SK-N-SH (cell line): ENCODE results near the gene LAMP5. TPM values are rescaled to one million over a fixed set of nuclear protein-coding genes. Genes with fewer than 3 reads are reported as not detected.

ENCODE experiments used
- CTCF ChIA-PET: fragments of 300-600, 350-600 bp; formaldehyde crosslinking; extraction: SDS; loops from one replicate; lab custom pipeline; 2021; lab: Yijun Ruan, JAX
- POLR2A ChIA-PET: fragments of 350-600 bp; sonication (Branson Sonifier 250); formaldehyde crosslinking; extraction: SDS; loops from one replicate; lab custom pipeline; 2020; ENCODE audit warnings: antibody characterized with exemption, inconsistent platforms; lab: Yijun Ruan, JAX
- DNase-seq: peaks from one replicate; pipeline ENCODE4 v3.0.0; 2012
- H2AFZ ChIP-seq: fragments of 200-600 bp; sonication (generic); 2 replicates; pipeline ENCODE4 v1.8.1; 2016; ENCODE audit warnings: antibody characterized with exemption, mild to moderate bottlenecking, low read depth
- H3F3A ChIP-seq: fragments of 200-600 bp; sonication (generic); replicated peaks from 2 replicates; pipeline ENCODE3; 2016; ENCODE audit warnings: antibody characterized with exemption, mild to moderate bottlenecking; ENCODE audit not compliant: insufficient read depth
- H3K27ac ChIP-seq, 2 experiments: fragments of 200-500 bp in 1 of 2; fragments of 200-600 bp in 1 of 2; sonication (Bioruptor generic) in 1 of 2; sonication (generic), shearing (Covaris generic) in 1 of 2; 2 replicates each; pipeline versions ENCODE4 v1.5.1 to v1.6.1; 2014 to 2016; ENCODE audit warnings: low read depth in 2 of 2, inconsistent platforms in 1 of 2, low read length in 1 of 2, mild to moderate bottlenecking in 1 of 2, mixed read lengths in 1 of 2
- H3K27me3 ChIP-seq: fragments of 200-600 bp; sonication (generic), shearing (Covaris generic); 2 replicates; pipeline ENCODE4 v1.6.1; 2016; ENCODE audit warnings: mixed run types; ENCODE audit not compliant: insufficient read depth
- H3K36me3 ChIP-seq, 2 experiments: fragments of 200-500 bp in 1 of 2; fragments of 200-600 bp in 1 of 2; sonication (Bioruptor generic) in 1 of 2; sonication (generic) in 1 of 2; replicated peaks in 1 of 2; 2 replicates each; pipeline versions ENCODE3 to v1.5.1; 2014 to 2016; ENCODE audit warnings: low read length in 1 of 2, mild to moderate bottlenecking in 1 of 2; ENCODE audit not compliant: insufficient read depth in 2 of 2, control insufficient read depth in 1 of 2
- H3K4me1 ChIP-seq, 2 experiments: fragments of 200-500 bp in 1 of 2; fragments of 200-600 bp in 1 of 2; sonication (Bioruptor generic) in 1 of 2; sonication (generic), shearing (Covaris generic) in 1 of 2; 2 replicates each; pipeline versions ENCODE4 v1.5.1 to v1.6.1; 2014 to 2016; ENCODE audit warnings: low read depth in 1 of 2, low read length in 1 of 2, mixed run types in 1 of 2; ENCODE audit not compliant: insufficient read depth in 2 of 2, control insufficient read depth in 1 of 2
- H3K4me2 ChIP-seq: fragments of 200-600 bp; sonication (generic), shearing (Covaris generic); 2 replicates; pipeline ENCODE4 v1.6.1; 2017; ENCODE audit warnings: mixed run types
- H3K4me3 ChIP-seq, 2 experiments: fragments of 200-500 bp in 1 of 2; fragments of 200-600 bp in 1 of 2; sonication (Bioruptor generic) in 1 of 2; sonication (generic), shearing (Covaris generic) in 1 of 2; 2 replicates each; pipeline versions ENCODE4 v1.5.1 to v1.8.1; 2014 to 2016; ENCODE audit warnings: low read depth in 2 of 2, inconsistent platforms in 1 of 2, low read length in 1 of 2, mild to moderate bottlenecking in 1 of 2, mixed read lengths in 1 of 2, moderate library complexity in 1 of 2
- H3K79me2 ChIP-seq: fragments of 200-600 bp; sonication (generic); 2 replicates; pipeline ENCODE4 v1.8.1; 2017; ENCODE audit warnings: mild to moderate bottlenecking; ENCODE audit not compliant: insufficient read depth
- H3K9ac ChIP-seq: fragments of 200-600 bp; sonication (generic); 2 replicates; pipeline ENCODE4 v1.6.1; 2017; ENCODE audit warnings: mixed run types
- H3K9me2 ChIP-seq: fragments of 200-600 bp; sonication (generic); 2 replicates; pipeline ENCODE4 v1.6.1; 2017; ENCODE audit warnings: mixed run types
- H3K9me3 ChIP-seq: fragments of 200-600 bp; sonication (generic); 2 replicates; pipeline ENCODE4 v1.6.1; 2017; ENCODE audit warnings: mixed run types, mild to moderate bottlenecking, moderate library complexity
- H4K20me1 ChIP-seq: fragments of 200-600 bp; sonication (generic); 2 replicates; pipeline ENCODE4 v1.6.1; 2017; ENCODE audit warnings: mild to moderate bottlenecking, mixed run types; ENCODE audit not compliant: insufficient read depth
- ELF1 ChIP-seq: IDR thresholded peaks from 2 replicates; pipeline ENCODE4 v1.4.0; 2012
- EP300 ChIP-seq, 2 experiments: IDR thresholded peaks; 2 replicates each; pipeline versions ENCODE4 v1.4.0 to v1.6.1; 2012; ENCODE audit warnings: borderline replicate concordance in 1 of 2, low read depth in 1 of 2, low read length in 1 of 2
- FOSL2 ChIP-seq: IDR thresholded peaks from 2 replicates; pipeline ENCODE4 v1.4.0; 2012; ENCODE audit warnings: low read depth, mild to moderate bottlenecking, moderate library complexity, borderline replicate concordance
- FOXM1 ChIP-seq: IDR thresholded peaks from 2 replicates; pipeline ENCODE4 v1.4.0; 2012; ENCODE audit warnings: low read depth, mild to moderate bottlenecking
- GABPA ChIP-seq: IDR thresholded peaks from 2 replicates; pipeline ENCODE4 v1.4.0; 2012; ENCODE audit warnings: low read depth, mild to moderate bottlenecking
- GATA2 ChIP-seq: sonication (generic); formaldehyde crosslinking; IDR thresholded peaks from 2 replicates; pipeline ENCODE4 v1.5.0; 2020; ENCODE audit warnings: mild to moderate bottlenecking, missing genetic modification reagents
- IRF3 ChIP-seq: fragments of 150-350 bp; IDR thresholded peaks from 2 replicates; pipeline ENCODE4 v1.6.1; 2016; ENCODE audit warnings: mild to moderate bottlenecking, low read depth, low read length
- JUND ChIP-seq: IDR thresholded peaks from 2 replicates; pipeline ENCODE4 v1.4.0; 2012
- MEF2A ChIP-seq: IDR thresholded peaks from 2 replicates; pipeline ENCODE4 v1.4.0; 2012; ENCODE audit warnings: low read depth, borderline replicate concordance
- MXI1 ChIP-seq: IDR thresholded peaks from 2 replicates; pipeline ENCODE4 v1.6.1; 2012; ENCODE audit warnings: mild to moderate bottlenecking, low read depth, low read length, improper control_type of control experiment
- NFIC ChIP-seq: IDR thresholded peaks from 2 replicates; pipeline ENCODE4 v1.4.0; 2012; ENCODE audit warnings: borderline replicate concordance
- NRF1 ChIP-seq: IDR thresholded peaks from 2 replicates; pipeline ENCODE4 v1.6.1; 2012; ENCODE audit warnings: low read depth, mild to moderate bottlenecking, low read length
- PBX3 ChIP-seq: IDR thresholded peaks from 2 replicates; pipeline ENCODE4; 2012
- POLR2AphosphoS5 ChIP-seq: IDR thresholded peaks from 2 replicates; pipeline ENCODE4 v1.6.1; 2012; ENCODE audit warnings: low read depth, low read length
- RAD21 ChIP-seq: IDR thresholded peaks from 2 replicates; pipeline ENCODE4 v1.6.1; 2012; ENCODE audit warnings: mild to moderate bottlenecking, low read length
- RCOR1 ChIP-seq: fragments of 150-350 bp; IDR thresholded peaks from 2 replicates; pipeline ENCODE4 v1.6.1; 2017; ENCODE audit warnings: antibody characterized with exemption, low read length
- RFX5 ChIP-seq: IDR thresholded peaks from 2 replicates; pipeline ENCODE4 v1.6.1; 2012; ENCODE audit warnings: mild to moderate bottlenecking, improper control_type of control experiment, low read length
- SMC3 ChIP-seq: IDR thresholded peaks from 2 replicates; pipeline ENCODE4 v1.6.1; 2012; ENCODE audit warnings: low read depth, low read length, improper control_type of control experiment
- TAF1 ChIP-seq: IDR thresholded peaks from 2 replicates; pipeline ENCODE4 v1.6.1; 2012; ENCODE audit warnings: low read depth, mild to moderate bottlenecking, low read length, moderate library complexity, borderline replicate concordance
- TCF12 ChIP-seq: IDR thresholded peaks from 2 replicates; pipeline ENCODE4 v1.4.0; 2012
- USF1 ChIP-seq: IDR thresholded peaks from 2 replicates; pipeline ENCODE4 v1.4.0; 2012; ENCODE audit warnings: low read depth, borderline replicate concordance
- USF2 ChIP-seq: fragments of 150-350 bp; IDR thresholded peaks from 2 replicates; pipeline ENCODE4 v1.6.1; 2017; ENCODE audit warnings: antibody characterized with exemption, low read length, low read depth, borderline replicate concordance
- YY1 ChIP-seq: IDR thresholded peaks from 2 replicates; pipeline ENCODE4 v1.4.0; 2012; ENCODE audit warnings: low read depth, mild to moderate bottlenecking
- WGBS: methylation state at CpG from one replicate; pipeline ENCODE4 v1.1.6; 2017; ENCODE audit warnings: low lambda C conversion rate; 5-methylcytosine and 5-hydroxymethylcytosine counted together
- polyA plus RNA-seq, 3 experiments: library from polyadenylated mRNA; depleted of rRNA; stranded (reverse); fragments of >200 nt; gene quantifications; 2 replicates each; pipeline ENCODE4 v1.2.3, GENCODE V29; 2012

The LAMP5 gene
- polyA plus RNA-seq, 1 of the 3 experiments (the other 2 are of a cell fraction), result 4.8 TPM

- 33% methylated on average over 1 of the region's 1 CpG for WGBS
- Histone ChIP-seq H3K9ac (no peak overlapping the region), H3K4me3 (no peak overlapping the region), H3K4me1 (peaks cover 0 to 20% of the 10 kb centered on the region in 2 experiments; a peak in 2 of 4 replicates), H4K20me1 (no peaks in the 10 kb centered on the region), H3K27ac (no peak overlapping the region), H3K36me3 (no peaks in the 10 kb centered on the region), H3K79me2 (no peaks in the 10 kb centered on the region), H3K27me3 (no peaks in the 10 kb centered on the region), H3K9me2 (no peaks in the 10 kb centered on the region), H3K4me2 (no peak overlapping the region), H2AFZ (no peak overlapping the region), H3K9me3 (no peaks in the 10 kb centered on the region), H3F3A (no peaks in the 10 kb centered on the region)
- peak; percentile 13 for DNase-seq
- no peak for TF ChIP-seq GATA2 (CRISPR knock-in tag)
- TF ChIP-seq MXI1, result no peak
- TF ChIP-seq TAF1, result no peak
- TF ChIP-seq TCF12, result no peak
- no peak for TF ChIP-seq GABPA
- no peak for TF ChIP-seq NRF1
- CTCF ChIA-PET, result no interaction called here
- POLR2A ChIA-PET, result no interaction called here
Observed at GRCh38 chr20:9566977-9567376, 52.6 kb downstream of the LAMP5 start.

GRCh38 chr20:9570612-9571011, 56.2 kb downstream of the LAMP5 start:
- no peaks in the 10 kb centered on the region for H3K27me3 ChIP-seq
- peak overlapping the region in 1 of 2 experiments; percentile 71; a peak in 2 of 4 replicates for H3K27ac ChIP-seq
- H3K4me3 ChIP-seq, result no peak overlapping the region
- CTCF ChIA-PET, result interaction anchor here (1.0 to 5.5 kb wide), 11 partner anchors 10 to 163 kb away, joined by 3 to 36 read pairs (median 4); no protein-coding TSS in a partner anchor
- H3K4me1 ChIP-seq, result peaks cover 0 to 36% of the 10 kb centered on the region in 2 experiments; a peak in 2 of 4 replicates
- no peak overlapping the region for H2AFZ ChIP-seq
- H3K9me2 ChIP-seq, result no peaks in the 10 kb centered on the region
- no peaks in the 10 kb centered on the region for H3F3A ChIP-seq
- H3K79me2 ChIP-seq, result no peaks in the 10 kb centered on the region
- peak; percentile 53 for DNase-seq
- H3K9ac ChIP-seq, result no peak overlapping the region
- no peaks in the 10 kb centered on the region for H3K36me3 ChIP-seq
- no peaks in the 10 kb centered on the region for H4K20me1 ChIP-seq
- H3K9me3 ChIP-seq, result no peaks in the 10 kb centered on the region
- 44% methylated on average over 2 of the region's 2 CpGs for WGBS
- H3K4me2 ChIP-seq, result no peak overlapping the region
- POLR2A ChIA-PET, result interaction anchor here (1.7 to 2.0 kb wide), 2 partner anchors 38 to 56 kb away, joined by 5 to 7 read pairs; partner anchors contain the start of gene LAMP5
- TF ChIP-seq IRF3 (no peak), TAF1 (no peak), GABPA (no peak), RFX5 (no peak), NFIC (no peak), MEF2A (no peak), FOXM1 (no peak), JUND (no peak), YY1 (no peak), SMC3 (no peak), FOSL2 (no peak), USF1 (no peak), USF2 (no peak), PBX3 (peak; percentile 47), EP300 (IDR thresholded peaks at IDR 0.05; ENCODE audit: borderline replicate concordance in 1 of 2, low read depth in 1 of 2, low read length in 1 of 2) (peak in 1 of 2 experiments; percentile 97; a peak in 2 of 4 replicates), RAD21 (peak; percentile 10), POLR2AphosphoS5 (peak; percentile 57; the same call in 1 of the 2 replicates), RCOR1 (peak; percentile 97), ELF1 (no peak)
